Mucosa of descending colon (tissue), 3 donors: ENCODE data around the gene YIPF2. TPM values are rescaled to one million over a fixed set of nuclear protein-coding genes. Genes with fewer than 3 reads are reported as not detected.
"Not testable (repeated sequence)": the region's sequence is repeated elsewhere in the genome, so short reads cannot be mapped to it uniquely, and the experiment has no call there.

Experiments
- ATAC-seq: fragments of 200-7000 bp; cut with Tn5 transposase; one replicate; pipeline ENCODE4 v1.9.1; 2020; ENCODE audit warnings: mild to moderate bottlenecking, moderate library complexity
- DNase-seq, 3 donors: peaks; one replicate each; pipeline ENCODE4 v3.0.0-alpha.2; 2020
- H3K36me3 ChIP-seq: fragments of 200-600 bp; one replicate; pipeline ENCODE4 v1.8.0; 2021; ENCODE audit warnings: low read depth, mild to moderate bottlenecking
- H3K4me1 ChIP-seq: fragments of 200-600 bp; one replicate; pipeline ENCODE4 v1.8.0; 2021; ENCODE audit warnings: low read depth, mild to moderate bottlenecking
- H3K4me3 ChIP-seq: fragments of 200-600 bp; one replicate; pipeline ENCODE4 v1.8.0; 2021; ENCODE audit warnings: mild to moderate bottlenecking
- H3K9me3 ChIP-seq: fragments of 200-600 bp; one replicate; pipeline ENCODE4 v1.8.0; 2021; ENCODE audit warnings: mild to moderate bottlenecking
- intact Hi-C, 2 donors: fragments of 100-400 bp; cut with DNase I in 1 of 2; cut with micrococcal nuclease in 1 of 2; formaldehyde crosslinking; loops; one replicate each; pipeline versions ENCODE4 v1.11.0 to v1.11.1; 2022; cut with DNase I, micrococcal nuclease
- total RNA-seq, 3 donors: library from RNA; stranded (reverse); fragmentation: NEBNext Ultra II Directional in 2 of 3; extraction: Animal tissue kit (Norgen Biotek cat#: 25700) in 2 of 3; gene quantifications; one replicate each; pipeline versions ENCODE4 v1.2.1 to v1.2.4, GENCODE V29; 2021 to 2023
- TF ChIP-seq, protein P1 (sequence below): fragments of 200-600 bp; IDR thresholded peaks from one replicate; pipeline ENCODE4 v1.8.0; 2022; ENCODE audit warnings: antibody characterized with exemption, mild to moderate bottlenecking
- donor health status: DM: no; HTN: no; CAD: no; lungs with moderate emphysema.
- donor health status: DM: no; HTN: no; CAD: no.
- donor health status: DM: no; HTN: yes; CAD: no.

The YIPF2 gene
- total RNA-seq, 3 donors from 2014 or later, result 34.0 to 55.8 (median 55.2) TPM

DNA sequence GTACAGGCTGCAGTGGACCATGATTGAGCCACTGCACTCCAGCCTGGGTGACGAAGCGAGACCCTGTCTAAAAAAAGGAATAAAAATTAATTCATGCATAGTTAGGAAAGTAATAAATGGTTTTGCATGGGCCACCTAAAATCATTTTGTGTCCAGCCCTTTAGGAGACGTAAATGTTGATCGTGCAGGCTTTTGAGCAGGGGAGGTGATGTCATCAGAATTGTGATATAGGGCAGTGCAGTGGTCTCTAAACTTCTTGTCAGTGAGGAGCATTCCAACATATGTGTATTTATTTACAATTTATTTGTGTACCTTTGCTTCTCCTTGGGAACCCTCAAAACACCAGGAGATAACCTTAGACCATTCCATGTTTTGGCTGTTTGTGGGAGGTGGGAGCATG is 35.4 kb upstream of the YIPF2 start:
- no peak for ATAC-seq
- intact Hi-C loops, result no loop called here
- DNase-seq, result no peak
- TF ChIP-seq, protein P1, sequence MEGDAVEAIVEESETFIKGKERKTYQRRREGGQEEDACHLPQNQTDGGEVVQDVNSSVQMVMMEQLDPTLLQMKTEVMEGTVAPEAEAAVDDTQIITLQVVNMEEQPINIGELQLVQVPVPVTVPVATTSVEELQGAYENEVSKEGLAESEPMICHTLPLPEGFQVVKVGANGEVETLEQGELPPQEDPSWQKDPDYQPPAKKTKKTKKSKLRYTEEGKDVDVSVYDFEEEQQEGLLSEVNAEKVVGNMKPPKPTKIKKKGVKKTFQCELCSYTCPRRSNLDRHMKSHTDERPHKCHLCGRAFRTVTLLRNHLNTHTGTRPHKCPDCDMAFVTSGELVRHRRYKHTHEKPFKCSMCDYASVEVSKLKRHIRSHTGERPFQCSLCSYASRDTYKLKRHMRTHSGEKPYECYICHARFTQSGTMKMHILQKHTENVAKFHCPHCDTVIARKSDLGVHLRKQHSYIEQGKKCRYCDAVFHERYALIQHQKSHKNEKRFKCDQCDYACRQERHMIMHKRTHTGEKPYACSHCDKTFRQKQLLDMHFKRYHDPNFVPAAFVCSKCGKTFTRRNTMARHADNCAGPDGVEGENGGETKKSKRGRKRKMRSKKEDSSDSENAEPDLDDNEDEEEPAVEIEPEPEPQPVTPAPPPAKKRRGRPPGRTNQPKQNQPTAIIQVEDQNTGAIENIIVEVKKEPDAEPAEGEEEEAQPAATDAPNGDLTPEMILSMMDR, result no peak
- Histone ChIP-seq H3K9me3 (no peaks in the 10 kb centered on the region), H3K4me1 (peaks cover 23% of the 10 kb centered on the region), H3K36me3 (no peaks in the 10 kb centered on the region), H3K4me3 (no peak overlapping the region)

DNA sequence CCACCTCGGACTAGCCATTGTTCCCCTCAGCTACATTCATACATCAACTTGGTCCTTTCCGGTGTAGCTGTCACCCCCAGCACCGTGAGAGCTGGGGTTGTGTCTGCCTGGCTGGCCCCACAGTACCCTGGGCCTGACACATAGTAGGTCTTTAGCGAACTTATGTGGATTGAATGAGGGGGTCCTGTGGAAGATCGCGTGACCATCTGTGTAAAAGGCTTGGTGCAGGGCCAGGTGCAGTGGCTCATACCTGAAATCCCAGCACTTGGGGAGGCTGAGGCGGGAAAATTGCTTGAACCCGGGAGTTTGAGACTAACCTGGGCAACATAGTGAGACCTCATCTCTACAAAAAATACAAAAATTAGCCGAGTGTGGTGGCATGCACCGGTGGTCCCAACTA is 34.4 kb upstream of the YIPF2 start:
- H3K4me3 ChIP-seq, result no peak overlapping the region
- intact Hi-C loops, result no loop called here
- no peak for DNase-seq

DNA sequence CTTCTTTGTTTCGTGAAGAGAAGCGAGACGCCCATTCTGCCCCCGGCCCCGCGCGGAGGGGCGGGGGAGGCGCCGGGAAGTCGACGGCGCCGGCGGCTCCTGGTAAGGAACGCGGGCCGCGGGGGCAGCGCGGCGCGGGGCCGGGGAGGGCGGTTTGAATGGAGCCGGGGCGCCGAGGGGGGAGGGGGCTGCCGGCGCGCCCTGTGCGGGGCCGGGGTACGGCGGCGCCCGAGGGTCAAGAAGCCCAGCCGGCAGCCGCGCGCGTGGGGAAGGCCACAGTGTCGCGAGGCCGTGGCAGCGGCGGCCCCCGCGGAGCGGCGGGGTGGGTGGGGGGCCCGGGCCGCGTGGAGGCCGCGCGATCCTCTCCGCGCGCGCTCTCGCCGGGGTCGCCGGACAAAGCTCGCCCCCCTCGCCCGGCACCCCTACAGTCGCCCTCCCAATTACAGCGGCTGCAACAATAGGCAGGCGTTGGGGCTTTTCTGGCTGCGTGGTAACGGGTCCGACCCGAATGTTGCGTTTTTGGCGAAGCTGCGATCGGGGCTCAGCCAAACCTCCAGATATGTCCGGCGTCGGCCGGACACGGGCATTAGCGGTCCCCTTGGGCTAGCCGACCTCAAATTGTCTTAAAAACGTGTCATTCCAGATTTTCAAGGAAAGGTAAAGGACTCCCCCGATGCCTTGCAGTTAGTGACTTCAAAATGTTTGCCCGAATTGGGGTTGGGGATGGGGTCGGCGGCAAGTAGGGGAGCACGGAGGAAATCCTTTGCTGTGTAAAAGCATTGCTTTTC is 32.8 kb upstream of the YIPF2 start:
- DNase-seq (peak in 2 of 3 donors; percentile 41 to 62), ATAC-seq (peak; percentile 46)
- Histone ChIP-seq H3K36me3 (no peaks in the 10 kb centered on the region), H3K4me3 (peak overlapping the region; percentile 74), H3K4me1 (peaks cover 9% of the 10 kb centered on the region), H3K9me3 (no peaks in the 10 kb centered on the region)
- TF ChIP-seq, protein P1, result no peak
- intact Hi-C loops, result no loop called here

More for the DNA sequence above, 34.4 kb upstream of the YIPF2 start:
- ATAC-seq, result no peak
- H3K9me3 ChIP-seq, result no peaks in the 10 kb centered on the region
- H3K36me3 ChIP-seq, result no peaks in the 10 kb centered on the region
- peaks cover 13% of the 10 kb centered on the region for H3K4me1 ChIP-seq
- TF ChIP-seq, protein P1, result no peak

DNA sequence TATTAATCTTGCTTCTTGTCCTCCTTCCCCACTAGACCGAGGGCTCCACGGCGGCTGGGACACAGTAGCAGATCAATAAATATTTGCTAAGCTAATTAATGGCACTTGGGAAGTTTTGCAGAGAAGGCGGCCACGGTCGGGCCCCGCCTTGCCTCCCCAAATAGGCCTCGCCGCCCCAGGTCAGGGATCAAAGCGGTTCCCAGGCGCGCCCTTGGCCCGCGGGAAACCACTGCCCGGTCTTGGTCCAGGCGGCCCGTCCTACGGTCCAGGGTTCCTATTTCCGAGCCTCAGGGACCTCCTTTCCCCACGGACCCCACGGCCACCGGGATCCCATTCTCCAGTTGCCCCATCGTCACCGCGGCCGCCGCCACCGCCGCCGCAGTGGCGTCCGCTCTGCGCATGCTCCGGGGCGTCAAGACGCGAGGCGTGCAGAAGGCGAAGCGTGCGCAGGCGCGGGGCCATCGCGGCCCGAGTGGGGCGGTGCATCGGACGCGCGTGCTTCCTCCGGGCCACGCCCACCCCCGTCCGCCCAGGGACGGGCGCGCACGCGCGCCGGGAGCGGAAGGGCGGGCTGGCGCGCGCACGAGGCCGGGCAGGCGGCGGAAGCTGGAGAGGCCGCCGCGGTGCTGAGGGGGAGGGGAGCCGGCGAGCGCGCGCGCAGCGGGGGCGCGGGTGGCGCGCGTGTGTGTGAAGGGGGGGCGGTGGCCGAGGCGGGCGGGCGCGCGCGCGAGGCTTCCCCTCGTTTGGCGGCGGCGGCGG is 32.1 kb upstream of the YIPF2 start, which contains the start of gene SMARCA4:
Gene SMARCA4 (plus strand): TSS at position 717 of the 759 bp plus-strand sequence. CDS start 23,122 bp downstream, outside the sequence.
- H3K4me1 ChIP-seq, result peaks cover 9% of the 10 kb centered on the region
- no peaks in the 10 kb centered on the region for H3K9me3 ChIP-seq
- DNase-seq (peak; percentile 96 to 99 (median 98)), ATAC-seq (peak; percentile 98)
- H3K4me3 ChIP-seq, result peak within 1 kb of the TSS; percentile 74
- intact Hi-C loops, result no loop called here
- no peaks in the 10 kb centered on the region for H3K36me3 ChIP-seq
- TF ChIP-seq, protein P1, result no peak

DNA sequence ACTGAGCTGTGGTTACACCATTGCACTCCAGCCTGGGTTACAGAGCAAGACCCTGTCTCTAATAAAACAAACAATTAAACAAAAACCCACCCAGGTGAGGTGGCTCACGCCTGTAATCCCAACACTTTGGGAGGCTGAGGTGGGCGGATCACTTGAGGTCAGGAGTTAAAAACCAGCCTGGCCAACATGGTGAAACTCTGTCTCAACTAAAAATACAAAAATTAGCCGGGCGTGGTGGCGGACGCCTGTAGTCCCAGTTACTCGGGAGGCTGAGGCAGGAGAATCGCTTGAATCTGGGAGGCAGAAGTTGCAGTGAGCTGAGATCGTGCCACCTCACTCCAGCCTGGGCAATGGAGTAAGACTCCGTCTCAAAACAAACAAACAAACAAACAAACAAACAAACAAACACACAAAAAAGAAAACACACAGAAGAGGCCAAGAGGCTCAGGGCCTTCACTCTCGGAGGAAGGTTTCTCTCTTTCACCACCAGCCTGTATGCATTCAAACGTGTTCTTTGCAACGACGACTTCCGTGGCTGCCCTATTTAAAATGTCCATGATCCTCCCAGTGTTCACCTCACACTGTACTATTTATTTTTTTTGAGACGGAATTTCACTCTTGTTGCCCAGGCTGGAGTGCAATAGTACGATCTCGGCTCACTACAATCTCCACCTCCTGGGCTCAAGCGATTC is 31.0 kb upstream of the YIPF2 start:
- ATAC-seq, H3K36me3 ChIP-seq, intact Hi-C loops, H3K4me3 ChIP-seq, DNase-seq, H3K4me1 ChIP-seq, H3K9me3 ChIP-seq: not testable (repeated sequence)
